OCI-LY1 (cell line): ENCODE data around the gene TPGS2.

Experiments
- H2AFZ ChIP-seq: fragments of 200-600 bp; sonication (generic), shearing (Covaris generic); 2 replicates; pipeline ENCODE4 v1.6.0; 2014; ENCODE audit warnings: antibody characterized with exemption, mild to moderate bottlenecking, low read length
- H3F3A ChIP-seq: fragments of 200-600 bp; sonication (generic), shearing (Covaris generic); 2 replicates; pipeline ENCODE4 v1.6.0; 2014; ENCODE audit warnings: mild to moderate bottlenecking, antibody characterized with exemption, low read length, moderate library complexity; ENCODE audit not compliant: insufficient read depth
- H3K27ac ChIP-seq: fragments of 200-600 bp; sonication (generic); 2 replicates; pipeline ENCODE4 v1.5.1; 2014; ENCODE audit warnings: low read length, mixed run types, mild to moderate bottlenecking, low read depth; ENCODE audit not compliant: poor library complexity, severe bottlenecking
- H3K27me3 ChIP-seq: fragments of 200-600 bp; sonication (generic); 2 replicates; pipeline ENCODE4 v1.6.0; 2014; ENCODE audit warnings: antibody characterized with exemption, mild to moderate bottlenecking, low read length, moderate library complexity; ENCODE audit not compliant: insufficient read depth
- H3K36me3 ChIP-seq: fragments of 200-600 bp; sonication (generic); 2 replicates; pipeline ENCODE4 v1.6.1; 2014; ENCODE audit warnings: mild to moderate bottlenecking, antibody characterized with exemption, low read length, moderate library complexity, mixed read lengths; ENCODE audit not compliant: insufficient read depth
- H3K4me1 ChIP-seq: fragments of 200-600 bp; sonication (generic); 2 replicates; pipeline ENCODE4 v1.5.1; 2014; ENCODE audit warnings: mild to moderate bottlenecking, low read length, moderate library complexity; ENCODE audit not compliant: insufficient read depth, severe bottlenecking
- H3K4me2 ChIP-seq: fragments of 200-600 bp; sonication (generic), shearing (Covaris generic); 2 replicates; pipeline ENCODE4 v1.6.1; 2014; ENCODE audit warnings: low read length
- H3K4me3 ChIP-seq: fragments of 200-600 bp; sonication (generic); 2 replicates; pipeline ENCODE4 v1.5.1; 2014; ENCODE audit warnings: low read length, low read depth, mild to moderate bottlenecking, mixed read lengths; ENCODE audit not compliant: poor library complexity, severe bottlenecking
- H3K79me2 ChIP-seq: fragments of 200-600 bp; shearing (Covaris generic); 2 replicates; pipeline ENCODE4 v1.6.1; 2016; ENCODE audit warnings: mixed run types, low read length, mixed read lengths; ENCODE audit not compliant: insufficient read depth
- H3K9ac ChIP-seq: fragments of 200-600 bp; sonication (generic), shearing (Covaris generic); 2 replicates; pipeline ENCODE4 v1.6.1; 2014; ENCODE audit warnings: mild to moderate bottlenecking, low read length, mixed read lengths
- H3K9me2 ChIP-seq: fragments of 200-600 bp; sonication (generic), shearing (Covaris generic); 2 replicates; pipeline ENCODE4 v1.6.1; 2014; ENCODE audit warnings: low read depth, mild to moderate bottlenecking, low read length, mixed read lengths
- H3K9me3 ChIP-seq: fragments of 200-600 bp; shearing (Covaris generic); 2 replicates; pipeline ENCODE4 v1.6.1; 2014; ENCODE audit warnings: low read length, mixed read lengths
- H4K20me1 ChIP-seq: fragments of 200-600 bp; sonication (generic), shearing (Covaris generic); 2 replicates; pipeline ENCODE4 v1.6.0; 2016; ENCODE audit warnings: mild to moderate bottlenecking, low read length; ENCODE audit not compliant: insufficient read depth
- CTCF ChIP-seq: fragments of 200-600 bp; sonication (generic), shearing (Covaris generic); IDR thresholded peaks from 2 replicates; pipeline ENCODE4 v1.5.1; 2017; ENCODE audit warnings: mild to moderate bottlenecking, antibody characterized with exemption, low read length, moderate library complexity, mixed read lengths
- EZH2 ChIP-seq: fragments of 200-600 bp; sonication (generic), shearing (Covaris generic); IDR thresholded peaks from 2 replicates; pipeline ENCODE4 v1.8.0; 2017; ENCODE audit warnings: borderline replicate concordance, mixed run types, mild to moderate bottlenecking, antibody characterized with exemption, low read length, moderate library complexity, mixed read lengths

Gene TPGS2

DNA sequence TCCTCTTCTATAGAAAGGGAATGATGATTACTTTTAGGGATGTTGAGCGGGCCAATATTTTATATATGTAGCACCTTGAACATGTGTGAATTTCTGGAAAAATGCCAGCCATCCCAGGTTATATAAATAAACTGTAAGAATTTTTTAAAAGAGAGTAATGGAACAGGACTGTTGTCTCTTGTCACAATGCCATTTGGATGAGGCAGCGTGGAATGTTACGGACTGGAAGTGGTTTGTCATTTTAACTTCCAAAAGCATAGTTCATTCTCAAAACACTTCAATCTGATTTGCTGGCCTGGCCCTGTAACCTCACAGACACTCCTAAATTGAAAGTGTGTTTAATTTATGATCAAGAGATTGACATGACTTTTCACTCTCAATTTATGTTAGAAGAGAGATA lies 70.8 kb downstream of the TPGS2 start:
- H3K4me1 ChIP-seq, result no peaks in the 10 kb centered on the region
- no peaks in the 10 kb centered on the region for H3K36me3 ChIP-seq
- H3K27me3 ChIP-seq, result no peaks in the 10 kb centered on the region
- no peak overlapping the region for H3K27ac ChIP-seq
- H3K79me2 ChIP-seq, result no peaks in the 10 kb centered on the region
- H3K4me3 ChIP-seq, result no peak overlapping the region
- TF ChIP-seq EZH2, result no peak
- no peak for TF ChIP-seq CTCF
- no peaks in the 10 kb centered on the region for H3K9me2 ChIP-seq
- H3K9ac ChIP-seq, result no peak overlapping the region
- H2AFZ ChIP-seq, result no peak overlapping the region
- H3K4me2 ChIP-seq, result no peak overlapping the region
- H3K9me3 ChIP-seq, result no peaks in the 10 kb centered on the region
- no peaks in the 10 kb centered on the region for H4K20me1 ChIP-seq
- no peaks in the 10 kb centered on the region for H3F3A ChIP-seq

- Histone ChIP-seq H3F3A (no peaks in the 10 kb centered on the region), H3K4me3 (no peak overlapping the region), H3K4me1 (no peaks in the 10 kb centered on the region), H3K4me2 (no peak overlapping the region), H3K79me2 (no peaks in the 10 kb centered on the region), H3K9me3 (no peaks in the 10 kb centered on the region), H3K36me3 (no peaks in the 10 kb centered on the region), H3K9me2 (no peaks in the 10 kb centered on the region), H3K27me3 (no peaks in the 10 kb centered on the region), H2AFZ (no peak overlapping the region), H3K9ac (no peak overlapping the region), H3K27ac (no peak overlapping the region), H4K20me1 (no peaks in the 10 kb centered on the region)
- TF ChIP-seq EZH2 (no peak), CTCF (peak; percentile 58; the same call in 1 of the 2 replicates)
Measured at GRCh38 chr18:36757081-36757480, 71.7 kb downstream of the TPGS2 start.

- no peaks in the 10 kb centered on the region for H4K20me1 ChIP-seq
- no peaks in the 10 kb centered on the region for H3K4me1 ChIP-seq
- H3K9me3 ChIP-seq, result no peaks in the 10 kb centered on the region
- H3K9ac ChIP-seq, result no peak overlapping the region
- no peak overlapping the region for H2AFZ ChIP-seq
- TF ChIP-seq EZH2 (no peak), CTCF (no peak)
- H3F3A ChIP-seq, result no peaks in the 10 kb centered on the region
- no peak overlapping the region for H3K4me3 ChIP-seq
- H3K79me2 ChIP-seq, result no peaks in the 10 kb centered on the region
- H3K27ac ChIP-seq, result no peak overlapping the region
- H3K9me2 ChIP-seq, result no peaks in the 10 kb centered on the region
- H3K36me3 ChIP-seq, result no peaks in the 10 kb centered on the region
- H3K4me2 ChIP-seq, result no peak overlapping the region
- H3K27me3 ChIP-seq, result no peaks in the 10 kb centered on the region; the same call in 1 of the 2 replicates
Measured at GRCh38 chr18:36756242-36756641, 72.6 kb downstream of the TPGS2 start.
